IMR-90 (cell line): ENCODE results near the gene WDR90. TPM values are rescaled to one million over a fixed set of nuclear protein-coding genes. Genes with fewer than 3 reads are reported as not detected.

Source experiments
- ATAC-seq: fragments of 200-7000 bp; cut with Tn5 transposase; 2 replicates; pipeline ENCODE4 v1.9.1; 2020; ENCODE audit warnings: low read depth, mild to moderate bottlenecking, moderate library complexity
- BruUV-seq: library from RNA; stranded (reverse); fragments of 400-500 nt; replicated peaks from 2 replicates; lab custom pipeline; 2021; lab: Mats Ljungman, UMichigan
- CTCF ChIA-PET: fragments of 300-600 bp; formaldehyde crosslinking; extraction: SDS; loops from one replicate; lab custom pipeline; 2021; ENCODE audit warnings: antibody characterized with exemption; lab: Yijun Ruan, JAX
- POLR2A ChIA-PET: fragments of 300-600 bp; sonication (Branson Sonifier 250); formaldehyde crosslinking; loops from one replicate; lab custom pipeline; 2022; ENCODE audit warnings: antibody characterized with exemption; ENCODE audit not compliant: unreplicated experiment; lab: Charles Lee
- DNase-seq: peaks from one replicate; pipeline ENCODE4 v3.0.0; 2013
- H2AFZ ChIP-seq: replicated peaks from 2 replicates; pipeline ENCODE3; 2013; ENCODE audit warnings: low read length, mild to moderate bottlenecking; ENCODE audit not compliant: poor library complexity
- H2AK5ac ChIP-seq: 2 replicates; pipeline ENCODE4 v1.6.1; 2013; ENCODE audit warnings: low read depth, low read length, inconsistent platforms
- H2AK9ac ChIP-seq: replicated peaks from 2 replicates; pipeline ENCODE3; 2013; ENCODE audit warnings: mild to moderate bottlenecking, low read depth, low read length, moderate library complexity; ENCODE audit not compliant: poor library complexity
- H2BK120ac ChIP-seq: 2 replicates; pipeline ENCODE4 v1.6.1; 2013; ENCODE audit warnings: low read depth, low read length, inconsistent platforms
- H2BK15ac ChIP-seq: 3 replicates; pipeline ENCODE4 v1.6.1; 2013; ENCODE audit warnings: low read depth, low read length, inconsistent platforms
- H2BK20ac ChIP-seq: 2 replicates; pipeline ENCODE4 v1.6.1; 2013; ENCODE audit warnings: low read depth, mild to moderate bottlenecking, inconsistent platforms, low read length, moderate library complexity
- H2BK5ac ChIP-seq: 2 replicates; pipeline ENCODE4 v1.6.1; 2013; ENCODE audit warnings: mild to moderate bottlenecking, low read depth, low read length, inconsistent platforms; ENCODE audit not compliant: poor library complexity, severe bottlenecking
- H3K14ac ChIP-seq: replicated peaks from 2 replicates; pipeline ENCODE4 v1.6.1; 2013; ENCODE audit warnings: low read depth, low read length, inconsistent platforms
- H3K18ac ChIP-seq: 2 replicates; pipeline ENCODE4 v1.6.1; 2013; ENCODE audit warnings: low read depth, low read length, control low read depth
- H3K23ac ChIP-seq: 2 replicates; pipeline ENCODE4 v1.6.1; 2013; ENCODE audit warnings: low read depth, low read length, inconsistent platforms
- H3K27ac ChIP-seq: 2 replicates; pipeline ENCODE4 v1.5.1; 2013; ENCODE audit warnings: mild to moderate bottlenecking, control low read depth, low read length; ENCODE audit not compliant: insufficient read depth
- H3K27me3 ChIP-seq: 2 replicates; pipeline ENCODE4 v1.6.1; 2013; ENCODE audit warnings: low read length; ENCODE audit not compliant: control insufficient read depth, insufficient read depth
- H3K36me3 ChIP-seq: 2 replicates; pipeline ENCODE4 v1.6.1; 2013; ENCODE audit warnings: low read length, mixed read lengths; ENCODE audit not compliant: control insufficient read depth, insufficient read depth
- H3K4ac ChIP-seq: 2 replicates; pipeline ENCODE4 v1.6.1; 2013; ENCODE audit warnings: low read depth, low read length, inconsistent platforms
- H3K4me1 ChIP-seq: 2 replicates; pipeline ENCODE4 v1.6.1; 2013; ENCODE audit warnings: low read length, mixed read lengths; ENCODE audit not compliant: control insufficient read depth, insufficient read depth
- H3K4me2 ChIP-seq: 2 replicates; pipeline ENCODE4 v1.6.1; 2013; ENCODE audit warnings: low read depth, mild to moderate bottlenecking, control low read depth, low read length, moderate library complexity
- H3K4me3 ChIP-seq: 2 replicates; pipeline ENCODE4 v1.5.1; 2013; ENCODE audit warnings: low read depth, mild to moderate bottlenecking, control low read depth, low read length, moderate library complexity; ENCODE audit not compliant: insufficient read depth
- H3K56ac ChIP-seq: 2 replicates; pipeline ENCODE4 v1.6.1; 2013; ENCODE audit warnings: low read length, inconsistent platforms; ENCODE audit not compliant: insufficient read depth; ENCODE audit errors: extremely low read depth
- H3K79me1 ChIP-seq, 2 experiments: 2 replicates each; pipeline ENCODE4 v1.6.1; 2013; ENCODE audit warnings: low read length in 2 of 2, inconsistent platforms in 1 of 2, low read depth in 1 of 2
- H3K9ac ChIP-seq: 2 replicates; pipeline ENCODE4 v1.6.1; 2013; ENCODE audit warnings: low read depth, low read length, control low read depth
- H3K9me1 ChIP-seq: 2 replicates; pipeline ENCODE4 v1.6.1; 2013; ENCODE audit warnings: low read length, inconsistent platforms; ENCODE audit not compliant: insufficient read depth
- H3K9me3 ChIP-seq: 2 replicates; pipeline ENCODE4 v1.6.1; 2013; ENCODE audit warnings: low read length; ENCODE audit not compliant: control insufficient read depth, insufficient read depth
- H4K20me1 ChIP-seq: 2 replicates; pipeline ENCODE4 v1.6.1; 2013; ENCODE audit warnings: low read length, inconsistent platforms; ENCODE audit not compliant: insufficient read depth
- H4K5ac ChIP-seq: 2 replicates; pipeline ENCODE4 v1.6.1; 2013; ENCODE audit warnings: mild to moderate bottlenecking, low read depth, low read length, control low read depth
- H4K8ac ChIP-seq, 2 experiments: 2 replicates each; pipeline ENCODE4 v1.6.1; 2013; ENCODE audit warnings: low read depth in 2 of 2, low read length in 2 of 2, control low read depth in 1 of 2, inconsistent platforms in 1 of 2
- H4K91ac ChIP-seq: 2 replicates; pipeline ENCODE4 v1.6.1; 2013; ENCODE audit warnings: low read depth, low read length, inconsistent platforms; ENCODE audit not compliant: insufficient read depth
- BHLHE40 ChIP-seq: fragments of 150-350 bp; IDR thresholded peaks from 2 replicates; pipeline ENCODE4 v1.6.1; 2016; ENCODE audit warnings: mild to moderate bottlenecking, low read depth, low read length
- CEBPB ChIP-seq: IDR thresholded peaks from 2 replicates; pipeline ENCODE4 v1.6.1; 2012; ENCODE audit warnings: low read depth, low read length, improper control_type of control experiment
- CHD1 ChIP-seq: IDR thresholded peaks from 2 replicates; pipeline ENCODE4 v1.6.1; 2012; ENCODE audit warnings: low read depth, low read length, improper control_type of control experiment
- FOS ChIP-seq: fragments of 150-350 bp; IDR thresholded peaks from 2 replicates; pipeline ENCODE4 v1.6.1; 2016; ENCODE audit warnings: low read depth, low read length
- MAFK ChIP-seq: IDR thresholded peaks from 2 replicates; pipeline ENCODE4 v1.6.1; 2012; ENCODE audit warnings: low read depth, low read length, improper control_type of control experiment
- MAZ ChIP-seq: IDR thresholded peaks from 2 replicates; pipeline ENCODE4 v1.6.1; 2012; ENCODE audit warnings: low read depth, mild to moderate bottlenecking, low read length, improper control_type of control experiment, moderate library complexity, borderline replicate concordance
- MXI1 ChIP-seq: IDR thresholded peaks from 2 replicates; pipeline ENCODE4 v1.6.1; 2012; ENCODE audit warnings: low read depth, mild to moderate bottlenecking, low read length, moderate library complexity, borderline replicate concordance
- NFE2L2 ChIP-seq: fragments of 150-350 bp; IDR thresholded peaks from 2 replicates; pipeline ENCODE4 v1.6.1; 2016; ENCODE audit warnings: low read depth, mild to moderate bottlenecking, low read length
- POLR2A ChIP-seq: IDR thresholded peaks from 2 replicates; pipeline ENCODE4 v1.6.1; 2012; ENCODE audit warnings: mild to moderate bottlenecking, low read depth, low read length
- RAD21 ChIP-seq: IDR thresholded peaks from 2 replicates; pipeline ENCODE4 v1.6.1; 2012; ENCODE audit warnings: low read length, improper control_type of control experiment
- RCOR1 ChIP-seq: IDR thresholded peaks from 2 replicates; pipeline ENCODE4 v1.6.1; 2012; ENCODE audit warnings: mild to moderate bottlenecking, low read length, improper control_type of control experiment; ENCODE audit not compliant: insufficient replicate concordance
- RFX5 ChIP-seq: IDR thresholded peaks from 2 replicates; pipeline ENCODE4 v1.8.0; 2012; ENCODE audit warnings: low read depth, mild to moderate bottlenecking, low read length, moderate library complexity
- SMC3 ChIP-seq: fragments of 150-350 bp; IDR thresholded peaks from 2 replicates; pipeline ENCODE4 v1.6.1; 2016; ENCODE audit warnings: low read depth, mild to moderate bottlenecking, antibody characterized with exemption, low read length, moderate library complexity
- WGBS, 2 experiments: methylation state at CpG; one replicate each; pipeline versions ENCODE4 v1.1.5 to v1.1.7; 2013; ENCODE audit warnings: missing lambda C conversion rate in 2 of 2; ENCODE audit not compliant: insufficient read length in 1 of 2; ENCODE audit errors: extremely low coverage in 2 of 2; 5-methylcytosine and 5-hydroxymethylcytosine counted together
- dilution Hi-C: fragments of 300-500 bp; cut with HindIII; formaldehyde crosslinking; loops from one replicate; pipeline ENCODE4 v1.14.3; 2018; ENCODE audit warnings: low sequenced_read_pairs; ENCODE audit not compliant: unreplicated experiment
- in situ Hi-C: fragments of 300-500 bp; cut with MboI; formaldehyde crosslinking; loops from 3 replicates; pipeline ENCODE4 v1.14.3; 2019; ENCODE audit warnings: low sequenced_read_pairs, inconsistent platforms, mixed read lengths
- intact Hi-C: fragments of 100-400 bp; cut with micrococcal nuclease; formaldehyde crosslinking; loops from 2 replicates; pipeline ENCODE4 v1.10.0; 2022
- polyA plus RNA-seq, 3 experiments: library from polyadenylated mRNA; depleted of rRNA; stranded (reverse); fragments of >200 nt; gene quantifications; 2 replicates each; pipeline ENCODE4 v1.2.3, GENCODE V29; 2012; ENCODE audit warnings: low replicate concordance in 1 of 3
- total RNA-seq: library from RNA; depleted of rRNA; stranded (reverse); fragments of >200 nt; gene quantifications from 2 replicates; pipeline ENCODE4 v1.2.3, GENCODE V29; 2012
- TF ChIP-seq, protein P1 (sequence below): conservative IDR thresholded peaks from 2 replicates; pipeline ENCODE4 v1.5.1; 2012; ENCODE audit warnings: mild to moderate bottlenecking, low read depth, low read length, improper control_type of control experiment
- TF ChIP-seq, protein P2 (sequence below): fragments of 150-350 bp; IDR thresholded peaks from 2 replicates; pipeline ENCODE4 v1.6.1; 2017; ENCODE audit warnings: mild to moderate bottlenecking, antibody characterized with exemption, low read length, low read depth
- TF ChIP-seq, protein P3 (sequence below): fragments of 150-350 bp; IDR thresholded peaks from 2 replicates; pipeline ENCODE4 v1.6.1; 2016; ENCODE audit warnings: low read depth, mild to moderate bottlenecking, low read length, moderate library complexity, borderline replicate concordance

The WDR90 gene
- total and polyA plus RNA-seq, 2 of the 4 experiments (the other 2 are of a cell fraction) = 1.4 to 18.7 TPM

DNA sequence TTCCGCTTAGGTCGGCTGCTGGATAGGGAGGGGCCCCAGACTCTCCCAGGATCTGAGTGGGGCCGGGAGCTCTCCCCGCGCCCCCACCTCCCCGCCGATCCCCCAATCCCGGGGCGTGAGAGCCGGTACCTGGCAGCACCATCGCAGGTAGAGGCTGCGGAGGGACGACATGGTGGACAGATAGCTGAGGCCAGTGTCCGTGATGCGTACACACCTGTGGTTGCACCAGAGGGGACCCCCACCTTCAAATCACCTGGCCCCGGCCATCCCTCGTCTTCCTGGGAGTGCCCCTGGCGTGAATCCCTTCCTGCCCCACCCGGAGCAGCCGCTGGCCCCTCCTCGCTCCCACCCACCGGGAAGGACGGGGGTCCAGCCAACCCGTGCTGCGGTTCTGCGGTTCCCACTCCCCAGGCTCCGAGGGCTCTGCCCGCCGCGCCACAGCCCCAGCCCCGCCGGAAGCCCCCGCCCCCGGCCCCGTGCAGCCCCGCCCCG, 45.7 kb downstream of the WDR90 start:
- WGBS, 2 experiments = no CpG with 5 or more reads among the region's 37 CpGs
- no peak overlapping the region for H2BK15ac ChIP-seq
- CTCF ChIA-PET = no interaction called here

More for the DNA sequence above, 45.7 kb downstream of the WDR90 start:
- Histone ChIP-seq H2AK9ac (no peak overlapping the region), H2BK120ac (no peak overlapping the region), H4K20me1 (peaks cover 4% of the 10 kb centered on the region; the same call in 1 of the 2 replicates), H3K56ac (no peak overlapping the region), H2BK5ac (no peak overlapping the region), H3K27ac (no peak overlapping the region), H3K9me3 (no peaks in the 10 kb centered on the region; the same call in 1 of the 2 replicates), H2AFZ (no peak overlapping the region), H3K18ac (no peak overlapping the region), H3K4me3 (no peak overlapping the region), H3K23ac (no peak overlapping the region), H3K4me2 (no peak overlapping the region), H3K27me3 (peaks cover 56% of the 10 kb centered on the region), H3K4ac (no peak overlapping the region), H4K5ac (no peak overlapping the region), H2BK20ac (no peak overlapping the region), H4K8ac (no peak overlapping the region), H3K9ac (no peak overlapping the region), H2AK5ac (no peak overlapping the region), H3K36me3 (no peaks in the 10 kb centered on the region), H3K4me1 (peaks cover 3% of the 10 kb centered on the region; the same call in 1 of the 2 replicates), H3K79me1 (peaks cover 0 to under 1% of the 10 kb centered on the region in 2 experiments; a peak in 2 of 4 replicates), H3K9me1 (peaks cover 4% of the 10 kb centered on the region; the same call in 1 of the 2 replicates), H4K91ac (no peak overlapping the region), H3K14ac (no peak overlapping the region)
- dilution Hi-C loops (no loop called here), in situ Hi-C loops (no loop called here), intact Hi-C loops (no loop called here)
- POLR2A ChIA-PET = no interaction called here
- DNase-seq = no peak
- no TSS peak for BruUV-seq
- no peak for ATAC-seq
- TF ChIP-seq NFE2L2 (no peak), RCOR1 (no peak), POLR2A (no peak), CEBPB (no peak), MAZ (no peak), FOS (no peak), SMC3 (no peak), CHD1 (no peak), RAD21 (no peak), MXI1 (no peak), MAFK (no peak), BHLHE40 (no peak), RFX5 (no peak)
- TF ChIP-seq, protein P1, sequence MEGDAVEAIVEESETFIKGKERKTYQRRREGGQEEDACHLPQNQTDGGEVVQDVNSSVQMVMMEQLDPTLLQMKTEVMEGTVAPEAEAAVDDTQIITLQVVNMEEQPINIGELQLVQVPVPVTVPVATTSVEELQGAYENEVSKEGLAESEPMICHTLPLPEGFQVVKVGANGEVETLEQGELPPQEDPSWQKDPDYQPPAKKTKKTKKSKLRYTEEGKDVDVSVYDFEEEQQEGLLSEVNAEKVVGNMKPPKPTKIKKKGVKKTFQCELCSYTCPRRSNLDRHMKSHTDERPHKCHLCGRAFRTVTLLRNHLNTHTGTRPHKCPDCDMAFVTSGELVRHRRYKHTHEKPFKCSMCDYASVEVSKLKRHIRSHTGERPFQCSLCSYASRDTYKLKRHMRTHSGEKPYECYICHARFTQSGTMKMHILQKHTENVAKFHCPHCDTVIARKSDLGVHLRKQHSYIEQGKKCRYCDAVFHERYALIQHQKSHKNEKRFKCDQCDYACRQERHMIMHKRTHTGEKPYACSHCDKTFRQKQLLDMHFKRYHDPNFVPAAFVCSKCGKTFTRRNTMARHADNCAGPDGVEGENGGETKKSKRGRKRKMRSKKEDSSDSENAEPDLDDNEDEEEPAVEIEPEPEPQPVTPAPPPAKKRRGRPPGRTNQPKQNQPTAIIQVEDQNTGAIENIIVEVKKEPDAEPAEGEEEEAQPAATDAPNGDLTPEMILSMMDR = no peak
- TF ChIP-seq, protein P2, sequence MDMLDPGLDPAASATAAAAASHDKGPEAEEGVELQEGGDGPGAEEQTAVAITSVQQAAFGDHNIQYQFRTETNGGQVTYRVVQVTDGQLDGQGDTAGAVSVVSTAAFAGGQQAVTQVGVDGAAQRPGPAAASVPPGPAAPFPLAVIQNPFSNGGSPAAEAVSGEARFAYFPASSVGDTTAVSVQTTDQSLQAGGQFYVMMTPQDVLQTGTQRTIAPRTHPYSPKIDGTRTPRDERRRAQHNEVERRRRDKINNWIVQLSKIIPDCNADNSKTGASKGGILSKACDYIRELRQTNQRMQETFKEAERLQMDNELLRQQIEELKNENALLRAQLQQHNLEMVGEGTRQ = no peak
- TF ChIP-seq, protein P3, sequence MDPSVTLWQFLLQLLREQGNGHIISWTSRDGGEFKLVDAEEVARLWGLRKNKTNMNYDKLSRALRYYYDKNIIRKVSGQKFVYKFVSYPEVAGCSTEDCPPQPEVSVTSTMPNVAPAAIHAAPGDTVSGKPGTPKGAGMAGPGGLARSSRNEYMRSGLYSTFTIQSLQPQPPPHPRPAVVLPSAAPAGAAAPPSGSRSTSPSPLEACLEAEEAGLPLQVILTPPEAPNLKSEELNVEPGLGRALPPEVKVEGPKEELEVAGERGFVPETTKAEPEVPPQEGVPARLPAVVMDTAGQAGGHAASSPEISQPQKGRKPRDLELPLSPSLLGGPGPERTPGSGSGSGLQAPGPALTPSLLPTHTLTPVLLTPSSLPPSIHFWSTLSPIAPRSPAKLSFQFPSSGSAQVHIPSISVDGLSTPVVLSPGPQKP = no peak
